Ovary (tissue), 9 donors: ENCODE measurements around the gene HEBP1. TPM values are rescaled to one million over a fixed set of nuclear protein-coding genes. Genes with fewer than 3 reads are reported as not detected.

Experiments
- DNase-seq, 5 donors: peaks; one replicate each; pipeline ENCODE4 v3.0.0-alpha.2; 2019 to 2020
- H3K27ac ChIP-seq, 2 donors: fragments of 200-600 bp; one replicate each; pipeline versions ENCODE4 v1.5.1 to v1.8.0; 2019 to 2022
- H3K27me3 ChIP-seq: fragments of 200-600 bp; one replicate; pipeline ENCODE4 v1.8.0; 2022
- H3K36me3 ChIP-seq: fragments of 200-600 bp; sonication (generic); one replicate; pipeline ENCODE4 v1.5.1; 2019
- H3K4me1 ChIP-seq: one replicate; pipeline ENCODE4 v1.8.1; 2013; ENCODE audit warnings: mild to moderate bottlenecking, moderate library complexity; ENCODE audit not compliant: insufficient read depth
- H3K4me3 ChIP-seq: fragments of 200-600 bp; sonication (generic); one replicate; pipeline ENCODE4 v1.5.1; 2017
- H3K9me3 ChIP-seq, 2 donors: fragments of 200-600 bp in 1 of 2; sonication (generic) in 1 of 2; one replicate each; pipeline versions ENCODE4 v1.5.1 to v1.8.1; 2013 to 2019; ENCODE audit warnings: mild to moderate bottlenecking in 1 of 2, moderate library complexity in 1 of 2
- EP300 ChIP-seq: sonication (generic); formaldehyde crosslinking; IDR thresholded peaks from one replicate; pipeline ENCODE4 v1.6.1; 2017; ENCODE audit warnings: antibody characterized with exemption
- POLR2A ChIP-seq: fragments of 450-650 bp; IDR thresholded peaks from one replicate; pipeline ENCODE4 v1.6.1; 2017; ENCODE audit warnings: antibody characterized with exemption, mild to moderate bottlenecking, moderate library complexity
- WGBS, 3 donors: extraction: QIAGEN DNeasy Blood & Tissue Kit in 1 of 3; methylation state at CpG; one replicate each; pipeline versions ENCODE4 v1.1.5 to v1.1.7; 2013 to 2017; 5-methylcytosine and 5-hydroxymethylcytosine counted together
- intact Hi-C, 4 donors: fragments of 100-400 bp; cut with DNase I; formaldehyde crosslinking; loops; one replicate each; pipeline versions ENCODE4 v1.11.0 to v1.15.1; 2022 to 2023
- polyA plus RNA-seq, 2 donors: library from polyadenylated mRNA; stranded (reverse); fragments of 200-250 nt in 1 of 2; fragments of 350-450 nt in 1 of 2; fragmentation: Illumina TruSeq in 1 of 2; extraction: RNeasy Lipid Tissue Mini Kit (QIAGEN cat#74804) in 1 of 2; gene quantifications; one replicate each; pipeline ENCODE4 v1.2.3, GENCODE V29; 2013 to 2014
- total RNA-seq, 7 donors: library from RNA; depleted of rRNA in 2 of 7; stranded (reverse); fragments of >200 nt in 2 of 7; fragmentation: NEBNext Ultra II Directional in 3 of 7; extraction: Animal tissue kit (Norgen Biotek cat#: 25700) in 3 of 7; gene quantifications; one replicate each; pipeline versions ENCODE4 v1.1.0 to v1.2.4, GENCODE V29; 2016 to 2023
- TF ChIP-seq, protein P1 (sequence below), 3 donors: fragments of 450-650 bp in 2 of 3; fragments of 200-600 bp in 1 of 3; IDR thresholded peaks; one replicate each; pipeline versions ENCODE4 v1.5.1 to v1.8.0; 2016 to 2022; ENCODE audit warnings: antibody characterized with exemption in 3 of 3, mild to moderate bottlenecking in 1 of 3
- donor health status: DM: no; HTN: no; CAD: no; lungs with moderate emphysema.
- donor health status: DM: no; HTN: no; CAD: no.
- donor health status: Bipolar disorder and iron deficiency.
- donor health status: DM: yes; HTN: yes; CAD: no.
- donor health status: DM: no; HTN: no; CAD: no.
- donor health status: DM: yes; HTN: yes; CAD: no.

HEBP1 gene
- total and polyA plus RNA-seq, 9 donors: 31.6 to 150 (median 85.4) TPM

DNA sequence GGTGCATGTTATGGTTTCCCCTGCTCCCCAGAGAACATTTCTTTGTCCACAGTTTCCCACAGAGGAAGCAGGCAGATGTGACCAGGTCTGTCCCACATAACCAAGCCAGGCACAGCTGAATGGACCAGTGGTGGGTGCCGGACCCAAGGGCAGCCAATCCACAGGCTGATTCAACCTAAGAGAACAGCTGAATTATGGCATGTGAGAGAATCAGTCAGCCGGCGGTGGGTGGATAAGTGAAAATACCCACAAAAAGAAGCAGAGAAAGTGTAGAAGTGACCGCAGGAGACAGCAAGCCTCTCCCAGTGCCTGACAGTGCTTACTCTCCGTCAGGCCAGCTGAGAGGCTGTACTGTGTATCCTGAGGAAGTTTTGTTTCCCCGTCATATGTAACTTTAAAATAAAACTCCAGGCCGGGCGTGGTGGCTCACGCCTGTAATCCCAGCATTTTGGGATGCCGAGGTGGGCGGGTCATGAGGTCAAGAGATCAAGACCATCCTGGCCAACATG lies 63.0 kb downstream of the HEBP1 start:
- WGBS, 3 donors: 94 to 95% (median 94%) methylated on average over 11 of the region's 11 CpGs
- no peak for DNase-seq
- H3K4me1 ChIP-seq: no peaks in the 10 kb centered on the region
- H3K27me3 ChIP-seq: no peaks in the 10 kb centered on the region
- H3K4me3 ChIP-seq: no peak overlapping the region
- no peaks in the 10 kb centered on the region for H3K9me3 ChIP-seq
- intact Hi-C loops: no loop called here
- H3K27ac ChIP-seq: no peak overlapping the region
- TF ChIP-seq EP300: no peak
- no peak for TF ChIP-seq POLR2A
- TF ChIP-seq, protein P1, sequence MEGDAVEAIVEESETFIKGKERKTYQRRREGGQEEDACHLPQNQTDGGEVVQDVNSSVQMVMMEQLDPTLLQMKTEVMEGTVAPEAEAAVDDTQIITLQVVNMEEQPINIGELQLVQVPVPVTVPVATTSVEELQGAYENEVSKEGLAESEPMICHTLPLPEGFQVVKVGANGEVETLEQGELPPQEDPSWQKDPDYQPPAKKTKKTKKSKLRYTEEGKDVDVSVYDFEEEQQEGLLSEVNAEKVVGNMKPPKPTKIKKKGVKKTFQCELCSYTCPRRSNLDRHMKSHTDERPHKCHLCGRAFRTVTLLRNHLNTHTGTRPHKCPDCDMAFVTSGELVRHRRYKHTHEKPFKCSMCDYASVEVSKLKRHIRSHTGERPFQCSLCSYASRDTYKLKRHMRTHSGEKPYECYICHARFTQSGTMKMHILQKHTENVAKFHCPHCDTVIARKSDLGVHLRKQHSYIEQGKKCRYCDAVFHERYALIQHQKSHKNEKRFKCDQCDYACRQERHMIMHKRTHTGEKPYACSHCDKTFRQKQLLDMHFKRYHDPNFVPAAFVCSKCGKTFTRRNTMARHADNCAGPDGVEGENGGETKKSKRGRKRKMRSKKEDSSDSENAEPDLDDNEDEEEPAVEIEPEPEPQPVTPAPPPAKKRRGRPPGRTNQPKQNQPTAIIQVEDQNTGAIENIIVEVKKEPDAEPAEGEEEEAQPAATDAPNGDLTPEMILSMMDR (IDR thresholded peaks at IDR 0.05): no peak
- H3K36me3 ChIP-seq: no peaks in the 10 kb centered on the region

DNA sequence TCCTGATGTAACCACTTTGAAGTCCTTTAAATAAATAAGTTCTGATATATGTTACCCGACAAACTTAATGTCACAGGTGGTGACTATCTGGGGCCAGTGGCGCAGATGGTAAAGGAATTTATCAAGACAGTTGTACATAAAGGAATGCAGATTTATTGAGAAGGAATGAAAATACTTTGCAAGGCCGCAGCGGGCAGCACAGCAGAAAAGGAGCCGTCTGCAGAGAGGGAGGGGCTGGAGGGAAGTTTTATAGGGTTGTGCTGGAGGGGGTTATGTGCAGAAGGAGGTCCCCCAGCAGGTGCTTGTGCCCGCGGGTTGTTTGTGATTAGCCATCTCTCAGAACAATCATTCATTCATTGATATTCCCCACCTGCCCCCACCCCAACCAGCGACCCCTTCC lies 65.5 kb downstream of the HEBP1 start:
- Histone ChIP-seq H3K4me3 (no peak overlapping the region), H3K27me3 (no peaks in the 10 kb centered on the region), H3K9me3 (no peaks in the 10 kb centered on the region), H3K27ac (no peak overlapping the region), H3K36me3 (no peaks in the 10 kb centered on the region), H3K4me1 (no peaks in the 10 kb centered on the region)
- TF ChIP-seq, protein P1 (IDR thresholded peaks at IDR 0.05): no peak
- no peak for TF ChIP-seq EP300
- no peak for TF ChIP-seq POLR2A
- WGBS, 3 donors: 18 to 28% (median 25%) methylated on average over 8 of the region's 8 CpGs
- intact Hi-C loops: no loop called here
- no peak for DNase-seq

DNA sequence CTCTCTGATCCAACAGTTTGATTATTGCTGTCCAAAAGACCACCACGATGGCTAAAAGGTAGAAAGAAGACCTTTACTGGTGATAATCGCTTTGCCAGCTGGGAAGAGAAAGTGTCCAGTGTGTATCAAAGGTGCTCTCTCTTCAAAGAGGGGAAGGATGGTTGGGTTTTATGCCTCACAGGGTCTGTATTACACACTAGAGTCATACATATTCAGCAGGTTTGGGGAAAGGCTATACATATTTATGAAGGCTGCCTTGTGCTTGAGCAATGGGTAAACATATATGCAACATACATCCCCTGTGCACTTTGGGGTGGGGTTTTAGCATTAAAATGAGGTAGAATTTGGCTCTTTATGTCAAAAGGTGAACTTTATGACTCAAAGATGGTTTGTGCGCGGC lies 66.3 kb downstream of the HEBP1 start:
- TF ChIP-seq, protein P1 (IDR thresholded peaks at IDR 0.05): no peak
- TF ChIP-seq POLR2A: no peak
- no peak for TF ChIP-seq EP300
- Histone ChIP-seq H3K4me1 (no peaks in the 10 kb centered on the region), H3K27ac (no peak overlapping the region), H3K27me3 (no peaks in the 10 kb centered on the region), H3K36me3 (no peaks in the 10 kb centered on the region), H3K9me3 (no peaks in the 10 kb centered on the region), H3K4me3 (no peak overlapping the region)
- 91 to 96% (median 96%) methylated on average over 4 of the region's 4 CpGs for WGBS, 3 donors
- intact Hi-C loops: no loop called here
- DNase-seq: no peak

DNA sequence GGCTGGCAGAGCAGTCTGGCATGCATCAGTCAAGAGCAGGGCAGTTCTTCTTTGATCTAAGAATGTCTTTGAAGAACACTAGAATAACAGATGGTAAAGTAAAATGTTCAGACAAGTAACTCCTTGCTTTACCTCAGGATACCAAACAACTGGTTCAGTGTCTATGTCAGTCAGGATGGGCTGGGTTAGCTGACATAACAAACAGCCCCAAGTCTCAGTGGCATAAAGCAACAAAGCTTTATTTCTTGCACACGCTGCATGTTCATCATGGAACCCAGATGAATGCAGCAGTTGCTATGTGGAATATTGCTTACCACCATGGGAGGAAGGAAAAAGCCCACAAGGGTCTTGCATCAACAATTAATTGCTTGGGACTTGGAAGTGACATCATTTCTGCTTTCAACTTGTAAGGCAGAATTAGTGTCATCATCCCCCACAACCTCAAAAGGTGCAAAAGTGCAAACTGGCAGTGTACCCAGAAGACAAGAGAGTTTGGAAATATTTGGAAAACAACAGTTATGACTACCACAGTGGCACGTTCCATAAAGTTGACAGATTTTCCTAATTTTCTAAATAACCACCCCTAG lies 69.3 kb downstream of the HEBP1 start:
- intact Hi-C loops: no loop called here

More for the DNA sequence above, 69.3 kb downstream of the HEBP1 start:
- Histone ChIP-seq H3K27me3 (no peaks in the 10 kb centered on the region), H3K4me1 (no peaks in the 10 kb centered on the region), H3K4me3 (no peak overlapping the region), H3K36me3 (no peaks in the 10 kb centered on the region), H3K9me3 (no peaks in the 10 kb centered on the region), H3K27ac (no peak overlapping the region)
- TF ChIP-seq POLR2A (no peak), EP300 (no peak)
- TF ChIP-seq, protein P1 (IDR thresholded peaks at IDR 0.05): no peak
- no peak for DNase-seq
- WGBS, 3 donors: 85 to 94% (median 85%) methylated on average over 2 of the region's 2 CpGs
